HepG2 (cell line): ENCODE results near the gene PACC1. TPM values are rescaled to one million over a fixed set of nuclear protein-coding genes. Genes with fewer than 3 reads are reported as not detected.

ENCODE experiments used
- ARHGAP35 ChIP-seq: sonication (generic); formaldehyde crosslinking; IDR thresholded peaks from 2 replicates; pipeline ENCODE4 v1.9.0; 2022; ENCODE audit warnings: mild to moderate bottlenecking, inconsistent platforms, moderate library complexity, missing genetic modification reagents, borderline replicate concordance
- CHD2 ChIP-seq: IDR thresholded peaks from 2 replicates; pipeline ENCODE4 v1.6.1; 2011; ENCODE audit warnings: low read depth, low read length, improper control_type of control experiment
- E2F1 ChIP-seq: sonication (generic); formaldehyde crosslinking; IDR thresholded peaks from 2 replicates; pipeline ENCODE4 v1.5.0; 2020; ENCODE audit warnings: missing genetic modification reagents
- GABPB1 ChIP-seq: IDR thresholded peaks from 2 replicates; pipeline ENCODE4 v1.6.1; 2016; ENCODE audit warnings: mild to moderate bottlenecking, missing genetic modification reagents, moderate library complexity, missing compliant biosample characterization
- GATAD1 ChIP-seq: IDR thresholded peaks from 2 replicates; pipeline ENCODE4 v1.6.1; 2016; ENCODE audit warnings: missing genetic modification reagents, missing compliant biosample characterization
- MAFF ChIP-seq: IDR thresholded peaks from 2 replicates; pipeline ENCODE4 v1.6.1; 2011; ENCODE audit warnings: low read depth, low read length, improper control_type of control experiment
- MTA3 ChIP-seq: sonication (generic); formaldehyde crosslinking; IDR thresholded peaks from 2 replicates; pipeline ENCODE4 v1.4.0; 2020; ENCODE audit warnings: missing genetic modification reagents
- NBN ChIP-seq: fragments of 450-650 bp; conservative IDR thresholded peaks from 2 replicates; pipeline ENCODE4 v1.6.1; 2017
- NPAS2 ChIP-seq: sonication (generic); formaldehyde crosslinking; IDR thresholded peaks from 2 replicates; pipeline ENCODE4 v1.8.0; 2022; ENCODE audit warnings: mild to moderate bottlenecking, missing genetic modification reagents, borderline replicate concordance
- PHB2 ChIP-seq: fragments of 450-650 bp; IDR thresholded peaks from 2 replicates; pipeline ENCODE4 v1.6.1; 2018; ENCODE audit not compliant: partially characterized antibody
- SIN3A ChIP-seq: IDR thresholded peaks from 2 replicates; pipeline ENCODE4 v1.6.1; 2011; ENCODE audit warnings: low read depth, mild to moderate bottlenecking, control low read depth, low read length, borderline replicate concordance
- THAP11 ChIP-seq: IDR thresholded peaks from 2 replicates; pipeline ENCODE4 v1.6.1; 2016; ENCODE audit warnings: missing biosample characterization, missing genetic modification reagents
- THAP8 ChIP-seq: sonication (generic); formaldehyde crosslinking; IDR thresholded peaks from 2 replicates; pipeline ENCODE4 v1.5.1; 2020; ENCODE audit warnings: missing genetic modification reagents, mild to moderate bottlenecking, borderline replicate concordance
- XRCC5 ChIP-seq: fragments of 200-400 bp; formaldehyde crosslinking; optimal IDR thresholded peaks from 2 replicates; pipeline ENCODE3; 2017; ENCODE audit warnings: mild to moderate bottlenecking, low read length
- ZFP1 ChIP-seq: IDR thresholded peaks from 2 replicates; pipeline ENCODE4 v1.6.1; 2016
- ZHX1 ChIP-seq: sonication (generic); formaldehyde crosslinking; IDR thresholded peaks from 2 replicates; pipeline ENCODE4 v1.8.1; 2022; ENCODE audit warnings: low read depth, mild to moderate bottlenecking, missing genetic modification reagents
- ZNF274 ChIP-seq: sonication (generic); formaldehyde crosslinking; IDR thresholded peaks from 2 replicates; pipeline ENCODE4 v1.5.1; 2020; ENCODE audit warnings: mild to moderate bottlenecking, missing genetic modification reagents
- ZNF280D ChIP-seq: sonication (generic); formaldehyde crosslinking; IDR thresholded peaks from 2 replicates; pipeline ENCODE4 v1.5.1; 2020; ENCODE audit warnings: mild to moderate bottlenecking, missing genetic modification reagents
- ZNF317 ChIP-seq: sonication (generic); formaldehyde crosslinking; IDR thresholded peaks from 2 replicates; pipeline ENCODE4 v1.5.0; 2020; ENCODE audit warnings: mild to moderate bottlenecking, missing genetic modification reagents
- ZNF530 ChIP-seq: sonication (generic); formaldehyde crosslinking; IDR thresholded peaks from 2 replicates; pipeline ENCODE4 v1.5.0; 2020; ENCODE audit warnings: low read depth, mild to moderate bottlenecking, missing genetic modification reagents
- ZNF549 ChIP-seq: sonication (generic); formaldehyde crosslinking; IDR thresholded peaks from 2 replicates; pipeline ENCODE4 v1.5.0; 2020; ENCODE audit warnings: missing genetic modification reagents
- ZNF572 ChIP-seq: sonication (generic); formaldehyde crosslinking; IDR thresholded peaks from 2 replicates; pipeline ENCODE4 v1.5.1; 2020; ENCODE audit warnings: mild to moderate bottlenecking, missing genetic modification reagents
- ZNF709 ChIP-seq: sonication (generic); formaldehyde crosslinking; IDR thresholded peaks from 2 replicates; pipeline ENCODE4 v1.5.0; 2020; ENCODE audit warnings: mild to moderate bottlenecking, missing genetic modification reagents
- polyA plus RNA-seq, 8 experiments: library from polyadenylated mRNA; depleted of rRNA in 3 of 8; stranded (reverse) in 7 of 8; unstranded in 1 of 8; fragments of >200 nt; fragmentation: Illumina TruSeq in 4 of 8; extraction: Trizol in 4 of 8; gene quantifications; 2 replicates each; pipeline versions ENCODE4 v1.2.1 to v1.2.3, GENCODE V29; 2011 to 2016; ENCODE audit warnings: low read depth in 4 of 8, missing spikeins in 1 of 8, mixed read lengths in 1 of 8; ENCODE audit not compliant: insufficient read depth in 1 of 8
- total RNA-seq, 5 experiments: library from RNA; depleted of rRNA; stranded (reverse); fragments of >200 nt; fragmentation: Illumina TruSeq; extraction: Trizol; gene quantifications; 2 replicates each; pipeline ENCODE4 v1.2.3, GENCODE V29; 2016; ENCODE audit warnings: low read depth in 1 of 5

PACC1 gene
- total and polyA plus RNA-seq, 2 of the 13 experiments (the other 11 are each of a cell fraction or from before 2014, with no cell fraction given) = 9.4 to 10.7 TPM

- TF ChIP-seq E2F1 (CRISPR knock-in tag) = no peak
- no peak for TF ChIP-seq PHB2
- TF ChIP-seq ZNF317 (CRISPR knock-in tag) = no peak; the same call in 1 of the 2 replicates
- TF ChIP-seq GATAD1 = peak; percentile 18; the same call in 1 of the 2 replicates
- no peak for TF ChIP-seq ZNF530
- TF ChIP-seq XRCC5 = no peak
- no peak; the same call in 1 of the 2 replicates for TF ChIP-seq ZNF280D (CRISPR knock-in tag)
- TF ChIP-seq NPAS2 (CRISPR knock-in tag) = no peak
- TF ChIP-seq ZNF274 (CRISPR knock-in tag) = peak; percentile 54; the same call in 1 of the 2 replicates
- no peak for TF ChIP-seq ZHX1 (CRISPR knock-in tag)
- no peak for TF ChIP-seq SIN3A
- TF ChIP-seq THAP8 (CRISPR knock-in tag) = 0 out of 2 replicates have a peak, but pooled peaks have one; percentile 43
- TF ChIP-seq ZNF572 (CRISPR knock-in tag) = 0 out of 2 replicates have a peak, but pooled peaks have one; percentile 8
- no peak for TF ChIP-seq NBN
- TF ChIP-seq ZNF709 (CRISPR knock-in tag) = no peak; the same call in 1 of the 2 replicates
- no peak for TF ChIP-seq ZFP1 (CRISPR knock-in tag)
- TF ChIP-seq MAFF = no peak
- TF ChIP-seq ARHGAP35 (CRISPR knock-in tag) = peak; percentile 40; the same call in 1 of the 2 replicates
- no peak for TF ChIP-seq ZNF549
- TF ChIP-seq MTA3 (CRISPR knock-in tag) = no peak
- no peak for TF ChIP-seq CHD2
- TF ChIP-seq THAP11 (CRISPR knock-in tag) = peak; percentile 99
- TF ChIP-seq GABPB1 (CRISPR knock-in tag) = peak; percentile 83; the same call in 1 of the 2 replicates
These were observed at the start of gene PACC1 (continued) for GRCh38 chr1:212414328-212415106.
